ENCODE results near the gene DHDDS.

DHDDS gene

GRCh38 chr1:26418865-26419349 lies 13.2 kb upstream of the DHDDS start:
- DNase-seq: no peak

- DNase-seq: no peak
Measured at GRCh38 chr1:26419494-26419893, 12.6 kb upstream of the DHDDS start.

GRCh38 chr1:26429721-26430120 lies 2.4 kb upstream of the DHDDS start:
- no peak for DNase-seq

- no peak for DNase-seq
Measured at GRCh38 chr1:26432793-26433192, 672 bp downstream of the DHDDS start.

GRCh38 chr1:26434161-26434752 lies 2.1 kb downstream of the DHDDS start:
- DNase-seq: no peak

- DNase-seq: no peak
Measured at GRCh38 chr1:26438041-26438440, 5.9 kb downstream of the DHDDS start.

GRCh38 chr1:26440259-26440658 lies 8.1 kb downstream of the DHDDS start:
- no peak for DNase-seq

GRCh38 chr1:26449868-26450267 lies 17.7 kb downstream of the DHDDS start:
- DNase-seq: no peak

- DNase-seq: no peak
Measured at GRCh38 chr1:26450908-26451307, 18.8 kb downstream of the DHDDS start.

GRCh38 chr1:26452459-26453183 lies 20.5 kb downstream of the DHDDS start:
- DNase-seq: no peak

- DNase-seq: no peak
Measured at GRCh38 chr1:26459148-26459547, 27.0 kb downstream of the DHDDS start.

GRCh38 chr1:26459573-26460031 lies 27.5 kb downstream of the DHDDS start:
- no peak for DNase-seq

- DNase-seq: no peak
Measured at GRCh38 chr1:26468911-26469310, 36.8 kb downstream of the DHDDS start.

GRCh38 chr1:26469558-26469957 lies 37.4 kb downstream of the DHDDS start:
- DNase-seq: peak; percentile 29

- DNase-seq: no peak
Measured at GRCh38 chr1:26470878-26471497, 38.9 kb downstream of the DHDDS start.

GRCh38 chr1:26471498-26472319 lies 39.6 kb downstream of the DHDDS start:
- DNase-seq: peak; percentile 61

- peak; percentile 91 for DNase-seq
Measured at GRCh38 chr1:26472320-26472900, 40.3 kb downstream of the DHDDS start, which contains the start of gene HMGN2. HMGN2 (plus strand) TSS chr1:26472440; CDS start chr1:26472613, 173 bp downstream.

- peak; percentile 87 for DNase-seq
Measured at GRCh38 chr1:26472901-26473845, 41.1 kb downstream of the DHDDS start.

- no peak for DNase-seq
Measured at GRCh38 chr1:26474818-26475217, 42.7 kb downstream of the DHDDS start.

- DNase-seq: no peak
Measured at GRCh38 chr1:26475989-26476388, 43.9 kb downstream of the DHDDS start.

GRCh38 chr1:26476958-26477357 lies 44.8 kb downstream of the DHDDS start:
- no peak for DNase-seq
